Measurements from ENCODE around the gene MRFAP1. TPM values are rescaled to one million over a fixed set of nuclear protein-coding genes. Genes with fewer than 3 reads are reported as not detected.
A peak's percentile ranks its signal among the peaks of the same experiment; 100 is the strongest.

MRFAP1 gene
- polyA plus RNA-seq, 3 donors: 72.1 to 180 (median 171) TPM

- peak overlapping the region; percentile 91 for H3K9ac ChIP-seq (ENCODE audit: insufficient read depth, low read length, poor library complexity, severe bottlenecking)
- peaks cover 16 to 17% of the 10 kb centered on the region in 2 donors for H3K36me3 ChIP-seq (replicated peaks in 1 of 2; ENCODE audit: control insufficient read depth in 1 of 2, insufficient read depth in 2 of 2, low read length in 2 of 2)
- H2AFZ ChIP-seq (ENCODE audit: insufficient read depth, low read depth, low read length, poor library complexity, severe bottlenecking): peak overlapping the region; percentile 88
- H4K20me1 ChIP-seq (ENCODE audit: insufficient read depth, low read length): peaks cover 24% of the 10 kb centered on the region
- H3K79me2 ChIP-seq (ENCODE audit: insufficient read depth, low read length): peaks cover 21% of the 10 kb centered on the region
- Mint-ChIP-seq H3K4me1 (peaks cover 24% of the 10 kb centered on the region), H3K9me3 (peaks cover 2 to 10% (median 8%) of the 10 kb centered on the region in 7 donors), H3K36me3 (peaks cover 18 to 23% of the 10 kb centered on the region in 2 donors), H3K4me3 (peak overlapping the region; percentile 99 to 100), H3K27ac (peak overlapping the region; percentile 96 to 100 (median 99)), H3K27me3 (ENCODE audit: low read depth in 3 of 3) (peaks cover 0 to 2% (median 0%) of the 10 kb centered on the region in 3 donors)
- H3K4me2 ChIP-seq (replicated peaks; ENCODE audit: extremely low read depth, low read length, poor library complexity, severe bottlenecking): peak overlapping the region; percentile 84
- no peak for TF ChIP-seq CTCF (IDR thresholded peaks at IDR 0.05)
- peaks cover 20 to 29% of the 10 kb centered on the region in 2 donors for H3K4me1 ChIP-seq (ENCODE audit: control insufficient read depth in 1 of 2, insufficient read depth in 2 of 2, low read length in 2 of 2)
- intact Hi-C loops (cut with micrococcal nuclease): loop anchor here (2.0 to 5.0 kb wide), 3 partner anchors 36 to 76 kb away; partner anchors contain the start of gene BLOC1S4 (in 2 of the 2)
- H3K4me3 ChIP-seq (replicated peaks in 1 of 3; ENCODE audit: low read depth in 2 of 3, low read length in 3 of 3): peak overlapping the region; percentile 89 to 97 (median 89)
- 1% methylated on average over 42 of the region's 50 CpGs for WGBS (ENCODE audit: insufficient coverage)
- H3K27me3 ChIP-seq (ENCODE audit: control insufficient read depth in 2 of 2, insufficient read depth in 2 of 2, low read length in 2 of 2): no peaks in the 10 kb centered on the region
- H3K27ac ChIP-seq (ENCODE audit: low read depth in 1 of 2, low read length in 2 of 2): peak overlapping the region; percentile 96 to 99
- DNase-seq: peak; percentile 20 to 51 (median 34)
- H3K9me3 ChIP-seq (replicated peaks in 1 of 2; ENCODE audit: control insufficient read depth in 1 of 2, insufficient read depth in 1 of 2, low read length in 2 of 2): no peaks in the 10 kb centered on the region
Observed at GRCh38 chr4:6641164-6641970, 882 bp downstream of the MRFAP1 start.

GRCh38 chr4:6641971-6642320 lies 1.5 kb downstream of the MRFAP1 start:
- Mint-ChIP-seq H3K9me3 (peaks cover 2 to 10% (median 8%) of the 10 kb centered on the region in 7 donors), H3K27ac (peak overlapping the region; percentile 26 to 100 (median 98)), H3K27me3 (ENCODE audit: low read depth in 3 of 3) (peaks cover 0 to 2% (median 0%) of the 10 kb centered on the region in 3 donors), H3K4me3 (peak overlapping the region; percentile 99 to 100), H3K36me3 (peaks cover 18 to 23% of the 10 kb centered on the region in 2 donors), H3K4me1 (peaks cover 24% of the 10 kb centered on the region)
- H3K36me3 ChIP-seq (replicated peaks in 1 of 2; ENCODE audit: control insufficient read depth in 1 of 2, insufficient read depth in 2 of 2, low read length in 2 of 2): peaks cover 16 to 17% of the 10 kb centered on the region in 2 donors
- H3K27ac ChIP-seq (ENCODE audit: low read depth in 1 of 2, low read length in 2 of 2): peak overlapping the region in 1 of 2 donors; percentile 96
- no peaks in the 10 kb centered on the region for H3K27me3 ChIP-seq (ENCODE audit: control insufficient read depth in 2 of 2, insufficient read depth in 2 of 2, low read length in 2 of 2)
- peak overlapping the region; percentile 91 for H3K9ac ChIP-seq (ENCODE audit: insufficient read depth, low read length, poor library complexity, severe bottlenecking)
- no peak overlapping the region for H2AFZ ChIP-seq (ENCODE audit: insufficient read depth, low read depth, low read length, poor library complexity, severe bottlenecking)
- intact Hi-C loops (cut with micrococcal nuclease): loop anchor here (2.0 to 5.0 kb wide), 3 partner anchors 35 to 75 kb away; partner anchors contain the start of gene BLOC1S4 (in 2 of the 2)
- H3K4me3 ChIP-seq (replicated peaks in 1 of 3; ENCODE audit: low read depth in 2 of 3, low read length in 3 of 3): peak overlapping the region; percentile 89 to 97 (median 89)
- H3K9me3 ChIP-seq (replicated peaks in 1 of 2; ENCODE audit: control insufficient read depth in 1 of 2, insufficient read depth in 1 of 2, low read length in 2 of 2): no peaks in the 10 kb centered on the region
- no peak for DNase-seq
- H3K79me2 ChIP-seq (ENCODE audit: insufficient read depth, low read length): peaks cover 21% of the 10 kb centered on the region
- H3K4me2 ChIP-seq (replicated peaks; ENCODE audit: extremely low read depth, low read length, poor library complexity, severe bottlenecking): peak overlapping the region; percentile 84
- H3K4me1 ChIP-seq (ENCODE audit: control insufficient read depth in 1 of 2, insufficient read depth in 2 of 2, low read length in 2 of 2): peaks cover 20 to 29% of the 10 kb centered on the region in 2 donors
- peaks cover 24% of the 10 kb centered on the region for H4K20me1 ChIP-seq (ENCODE audit: insufficient read depth, low read length)
- WGBS (ENCODE audit: insufficient coverage): 68% methylated on average over 5 of the region's 5 CpGs
- no peak for TF ChIP-seq CTCF (IDR thresholded peaks at IDR 0.05)

All from CD14-positive monocyte (primary cell).